HepG2 (cell line): ENCODE results near the gene CASKIN1. TPM values are rescaled to one million over a fixed set of nuclear protein-coding genes. Genes with fewer than 3 reads are reported as not detected.
A peak's percentile ranks its signal among the peaks of the same experiment; 100 is the strongest.

Experiments used
- ATAC-seq: fragments of 200-7000 bp; cut with Tn5 transposase; 3 replicates; pipeline ENCODE4 v1.9.1; 2020; ENCODE audit warnings: mild to moderate bottlenecking, moderate library complexity
- BruUV-seq: library from RNA; stranded (reverse); fragments of 400-500 nt; replicated peaks from 2 replicates; lab custom pipeline; 2021; lab: Mats Ljungman, UMichigan
- CTCF ChIA-PET: fragments of 300-600 bp; formaldehyde crosslinking; extraction: SDS; loops from one replicate; lab custom pipeline; 2021; ENCODE audit warnings: low total read pairs, inconsistent platforms, low intra/inter-chr PET ratio; lab: Yijun Ruan, JAX
- POLR2A ChIA-PET: fragments of 350-600 bp; sonication (Branson Sonifier 250); formaldehyde crosslinking; loops from one replicate; lab custom pipeline; 2020; ENCODE audit warnings: antibody characterized with exemption, inconsistent platforms; lab: Yijun Ruan, JAX
- DNase-seq: peaks from one replicate; pipeline ENCODE4 v3.0.0-alpha.2; 2015; ENCODE audit warnings: low spot score
- FAIRE-seq: peaks from 3 replicates; lab custom pipeline; 2011; peaks lifted over from hg19 to GRCh38; lab: Jason Lieb, UNC
- H2AFZ ChIP-seq: one replicate; pipeline ENCODE4 v1.6.1; 2011; ENCODE audit warnings: low read length, inconsistent platforms
- H3K27ac ChIP-seq: fragments of 300-600 bp; 3 replicates; pipeline ENCODE4 v1.8.0; 2011; ENCODE audit warnings: mixed run types, mild to moderate bottlenecking, mixed read lengths, low read length, inconsistent platforms; ENCODE audit not compliant: insufficient read depth; ENCODE audit errors: extremely low read length
- H3K27me3 ChIP-seq, 2 experiments: fragments of 200-600 bp in 1 of 2; 2 replicates in 1 of 2; 3 replicates in 1 of 2; pipeline versions ENCODE4 v1.6.0 to v1.8.0; 2011; ENCODE audit warnings: low read length in 2 of 2, mild to moderate bottlenecking in 2 of 2, moderate library complexity in 2 of 2, inconsistent platforms in 1 of 2; ENCODE audit not compliant: insufficient read depth in 2 of 2, control insufficient read depth in 1 of 2
- H3K36me3 ChIP-seq, 2 experiments: fragments of 200-600 bp in 1 of 2; replicated peaks in 1 of 2; 2 replicates in 1 of 2; 3 replicates in 1 of 2; pipeline versions ENCODE4 v1.5.1 to v1.8.0; 2011; ENCODE audit warnings: low read length in 2 of 2, inconsistent platforms in 1 of 2; ENCODE audit not compliant: insufficient read depth in 2 of 2, control insufficient read depth in 1 of 2
- H3K4me1 ChIP-seq: 2 replicates; pipeline ENCODE4 v1.5.1; 2012; ENCODE audit warnings: low read length, inconsistent platforms; ENCODE audit not compliant: insufficient read depth
- H3K4me2 ChIP-seq: 2 replicates; pipeline ENCODE4 v1.6.0; 2011; ENCODE audit warnings: low read depth, low read length, inconsistent platforms
- H3K4me3 ChIP-seq, 3 experiments: fragments of 200-600 bp in 1 of 3; sonication (generic), shearing (Covaris generic) in 1 of 3; replicated peaks in 1 of 3; 2 replicates each; pipeline ENCODE4 v1.5.1; 2011 to 2016; ENCODE audit warnings: low read length in 3 of 3, inconsistent platforms in 2 of 3, low read depth in 2 of 3, mild to moderate bottlenecking in 2 of 3, control low read depth in 1 of 3, mixed read lengths in 1 of 3; ENCODE audit not compliant: insufficient read depth in 1 of 3
- H3K79me2 ChIP-seq: one replicate; pipeline ENCODE4 v1.6.1; 2011; ENCODE audit warnings: low read length, inconsistent platforms; ENCODE audit not compliant: insufficient read depth
- H3K9ac ChIP-seq: 2 replicates; pipeline ENCODE4 v1.6.0; 2011; ENCODE audit warnings: mild to moderate bottlenecking, low read depth, low read length, inconsistent platforms; ENCODE audit not compliant: insufficient read depth
- H3K9me3 ChIP-seq: 2 replicates; pipeline ENCODE4 v1.5.1; 2012; ENCODE audit warnings: mild to moderate bottlenecking, low read length
- H4K20me1 ChIP-seq: 2 replicates; pipeline ENCODE4 v1.6.0; 2011; ENCODE audit warnings: inconsistent platforms, mild to moderate bottlenecking, low read length, moderate library complexity; ENCODE audit not compliant: insufficient read depth
- FOXA1 ChIP-seq, 2 experiments: fragments of 450-650 bp in 1 of 2; sonication (generic) in 1 of 2; formaldehyde crosslinking in 1 of 2; IDR thresholded peaks; 2 replicates each; pipeline versions ENCODE4 v1.4.0 to v1.6.1; 2016 to 2020; ENCODE audit warnings: missing genetic modification reagents in 1 of 2
- HNRNPL ChIP-seq: fragments of 200-400 bp; formaldehyde crosslinking; IDR thresholded peaks from 2 replicates; pipeline ENCODE4 v1.6.1; 2017; ENCODE audit warnings: mild to moderate bottlenecking, low read depth, low read length
- KLF16 ChIP-seq, 2 experiments: sonication (generic) in 1 of 2; formaldehyde crosslinking in 1 of 2; IDR thresholded peaks; 2 replicates each; pipeline versions ENCODE4 v1.6.1 to v1.8.0; 2016 to 2023; ENCODE audit warnings: missing genetic modification reagents in 2 of 2, missing compliant biosample characterization in 1 of 2
- LCORL ChIP-seq, 2 experiments: fragments of 450-650 bp in 1 of 2; sonication (generic) in 1 of 2; formaldehyde crosslinking in 1 of 2; IDR thresholded peaks; 2 replicates each; pipeline versions ENCODE4 v1.5.0 to v1.6.1; 2017 to 2020; ENCODE audit warnings: antibody characterized with exemption in 1 of 2, missing genetic modification reagents in 1 of 2
- MZF1 ChIP-seq: sonication (generic); formaldehyde crosslinking; IDR thresholded peaks from 2 replicates; pipeline ENCODE4 v1.8.1; 2023; ENCODE audit warnings: mild to moderate bottlenecking, missing genetic modification reagents, borderline replicate concordance
- RBM39 ChIP-seq: fragments of 200-400 bp; formaldehyde crosslinking; IDR thresholded peaks from one replicate; pipeline ENCODE4 v1.6.1; 2018; ENCODE audit warnings: antibody characterized with exemption, mild to moderate bottlenecking, low read depth, low read length; ENCODE audit not compliant: poor library complexity, severe bottlenecking
- RXRB ChIP-seq: IDR thresholded peaks from 2 replicates; pipeline ENCODE4 v1.6.1; 2016; ENCODE audit warnings: borderline replicate concordance, missing genetic modification reagents, missing compliant biosample characterization
- ZEB1 ChIP-seq: IDR thresholded peaks from 2 replicates; pipeline ENCODE4 v1.6.1; 2012; ENCODE audit warnings: mild to moderate bottlenecking, low read depth, inconsistent platforms; ENCODE audit not compliant: insufficient replicate concordance
- ZNF34 ChIP-seq: sonication (generic); formaldehyde crosslinking; IDR thresholded peaks from 2 replicates; pipeline ENCODE4 v1.4.0; 2020; ENCODE audit warnings: mild to moderate bottlenecking, missing genetic modification reagents, borderline replicate concordance
- ZNF678 ChIP-seq: sonication (generic); formaldehyde crosslinking; IDR thresholded peaks from 2 replicates; pipeline ENCODE4 v1.4.0; 2020; ENCODE audit warnings: mild to moderate bottlenecking, missing genetic modification reagents
- whole genome bisulfite sequencing: methylation state at CpG from one replicate; pipeline ENCODE4 v1.1.6; 2017; ENCODE audit warnings: low lambda C conversion rate; 5-methylcytosine and 5-hydroxymethylcytosine counted together
- in situ Hi-C: cut with HindIII; loops from 2 replicates; pipeline ENCODE4 v1.10.0; 2017; ENCODE audit warnings: low pct_unique_long_range_greater_than_20kb; ENCODE audit not compliant: extremely low pct_ligation_motif_present
- intact Hi-C: fragments of 100-400 bp; cut with micrococcal nuclease; formaldehyde crosslinking; loops from one replicate; pipeline ENCODE4 v1.10.0; 2022; ENCODE audit not compliant: unreplicated experiment
- polyA plus RNA-seq, 8 experiments: library from polyadenylated mRNA; depleted of rRNA in 3 of 8; stranded (reverse) in 7 of 8; unstranded in 1 of 8; fragments of >200 nt; fragmentation: Illumina TruSeq in 4 of 8; extraction: Trizol in 4 of 8; gene quantifications; 2 replicates each; pipeline versions ENCODE4 v1.2.1 to v1.2.3, GENCODE V29; 2011 to 2016; ENCODE audit warnings: low read depth in 4 of 8, missing spikeins in 1 of 8, mixed read lengths in 1 of 8; ENCODE audit not compliant: insufficient read depth in 1 of 8
- total RNA-seq, 5 experiments: library from RNA; depleted of rRNA; stranded (reverse); fragments of >200 nt; fragmentation: Illumina TruSeq; extraction: Trizol; gene quantifications; 2 replicates each; pipeline ENCODE4 v1.2.3, GENCODE V29; 2016; ENCODE audit warnings: low read depth in 1 of 5
- TF ChIP-seq, protein P1 (sequence below): sonication (generic); formaldehyde crosslinking; IDR thresholded peaks from 2 replicates; pipeline ENCODE4 v1.5.0; 2020; ENCODE audit warnings: mild to moderate bottlenecking, missing genetic modification reagents, borderline replicate concordance
- TF ChIP-seq, protein P2 (sequence below): sonication (generic); formaldehyde crosslinking; IDR thresholded peaks from 2 replicates; pipeline ENCODE4 v1.4.0; 2020; ENCODE audit warnings: missing genetic modification reagents

CASKIN1 gene
- total and polyA plus RNA-seq, 2 of the 13 experiments (the other 11 are each of a cell fraction or from before 2014, with no cell fraction given): 1.2 to 2.2 TPM

DNA sequence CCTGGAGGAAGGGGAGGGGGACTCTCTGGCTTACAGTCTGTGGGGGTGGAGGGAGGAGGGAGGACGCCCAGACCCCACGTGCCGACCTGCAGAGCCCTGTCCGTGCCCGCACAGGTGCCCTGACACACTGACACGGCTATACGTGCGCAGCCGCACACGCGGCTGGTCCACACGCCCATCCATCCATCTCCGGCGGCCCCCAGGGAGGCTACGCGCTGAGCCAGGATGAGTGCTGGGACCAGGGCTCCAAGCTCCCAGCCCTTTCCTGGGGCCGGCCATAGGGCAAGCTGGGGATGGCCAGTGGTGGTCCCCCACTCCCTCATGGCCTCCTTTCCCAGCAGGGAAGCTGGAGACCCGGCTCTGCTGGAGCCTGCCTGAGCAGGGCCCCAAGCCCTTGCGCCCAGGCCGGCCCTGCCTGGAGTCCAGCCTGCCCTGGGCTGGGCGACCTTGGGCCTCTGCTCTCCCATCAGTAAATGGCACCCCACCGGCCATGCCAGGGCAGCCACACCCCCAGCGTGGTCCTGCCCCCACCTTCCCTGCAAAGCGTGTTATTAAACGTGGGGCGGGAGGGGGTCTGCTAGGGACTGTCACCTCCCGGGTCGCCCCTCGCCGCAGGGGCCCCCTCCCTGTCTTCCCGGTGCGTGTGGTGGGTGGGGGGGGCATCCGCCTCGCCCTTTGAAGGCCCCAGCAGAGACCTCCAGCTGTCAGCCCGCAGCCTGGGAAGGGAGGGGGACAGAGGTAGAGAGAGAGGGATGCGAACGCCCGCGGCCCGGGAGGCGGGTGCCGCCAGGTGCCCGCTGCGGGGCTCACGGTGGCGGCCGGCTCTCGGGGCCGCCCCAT is 863 bp downstream of the CASKIN1 start:
- Histone ChIP-seq H2AFZ (no peak overlapping the region), H3K9ac (peak overlapping the region; percentile 44; the same call in 1 of the 2 replicates), H4K20me1 (no peaks in the 10 kb centered on the region), H3K36me3 (no peaks in the 10 kb centered on the region), H3K4me3 (peak overlapping the region; percentile 53 to 66 (median 53)), H3K4me1 (peaks cover 59% of the 10 kb centered on the region), H3K27ac (no peak overlapping the region), H3K27me3 (peaks cover 2 to 39% of the 10 kb centered on the region in 2 experiments; a peak in 3 of 5 replicates), H3K9me3 (no peaks in the 10 kb centered on the region), H3K4me2 (peak overlapping the region; percentile 71), H3K79me2 (no peaks in the 10 kb centered on the region)
- ChIA-PET CTCF (interaction anchor here (1.6 kb wide), 1 partner anchor 56 kb away, joined by 6 read pairs; the partner anchor contains the start of gene ECI1), POLR2A (interaction anchor here (0.6 to 2.9 kb wide), 10 partner anchors 9 to 56 kb away, joined by 3 to 19 read pairs (median 4); partner anchors contain the start of genes E4F1, ECI1, PGP and TRAF7)
- WGBS: no CpG with 5 or more reads among the region's 49 CpGs
- intact Hi-C loops (loop anchor here (5.0 kb wide), 2 partner anchors 33 to 57 kb away; partner anchors contain the start of gene ECI1), in situ Hi-C loops (no loop called here)
- FAIRE-seq (no peak), ATAC-seq (peak; percentile 57), DNase-seq (no peak)
- BruUV-seq: no TSS peak
- TF ChIP-seq, protein P1, sequence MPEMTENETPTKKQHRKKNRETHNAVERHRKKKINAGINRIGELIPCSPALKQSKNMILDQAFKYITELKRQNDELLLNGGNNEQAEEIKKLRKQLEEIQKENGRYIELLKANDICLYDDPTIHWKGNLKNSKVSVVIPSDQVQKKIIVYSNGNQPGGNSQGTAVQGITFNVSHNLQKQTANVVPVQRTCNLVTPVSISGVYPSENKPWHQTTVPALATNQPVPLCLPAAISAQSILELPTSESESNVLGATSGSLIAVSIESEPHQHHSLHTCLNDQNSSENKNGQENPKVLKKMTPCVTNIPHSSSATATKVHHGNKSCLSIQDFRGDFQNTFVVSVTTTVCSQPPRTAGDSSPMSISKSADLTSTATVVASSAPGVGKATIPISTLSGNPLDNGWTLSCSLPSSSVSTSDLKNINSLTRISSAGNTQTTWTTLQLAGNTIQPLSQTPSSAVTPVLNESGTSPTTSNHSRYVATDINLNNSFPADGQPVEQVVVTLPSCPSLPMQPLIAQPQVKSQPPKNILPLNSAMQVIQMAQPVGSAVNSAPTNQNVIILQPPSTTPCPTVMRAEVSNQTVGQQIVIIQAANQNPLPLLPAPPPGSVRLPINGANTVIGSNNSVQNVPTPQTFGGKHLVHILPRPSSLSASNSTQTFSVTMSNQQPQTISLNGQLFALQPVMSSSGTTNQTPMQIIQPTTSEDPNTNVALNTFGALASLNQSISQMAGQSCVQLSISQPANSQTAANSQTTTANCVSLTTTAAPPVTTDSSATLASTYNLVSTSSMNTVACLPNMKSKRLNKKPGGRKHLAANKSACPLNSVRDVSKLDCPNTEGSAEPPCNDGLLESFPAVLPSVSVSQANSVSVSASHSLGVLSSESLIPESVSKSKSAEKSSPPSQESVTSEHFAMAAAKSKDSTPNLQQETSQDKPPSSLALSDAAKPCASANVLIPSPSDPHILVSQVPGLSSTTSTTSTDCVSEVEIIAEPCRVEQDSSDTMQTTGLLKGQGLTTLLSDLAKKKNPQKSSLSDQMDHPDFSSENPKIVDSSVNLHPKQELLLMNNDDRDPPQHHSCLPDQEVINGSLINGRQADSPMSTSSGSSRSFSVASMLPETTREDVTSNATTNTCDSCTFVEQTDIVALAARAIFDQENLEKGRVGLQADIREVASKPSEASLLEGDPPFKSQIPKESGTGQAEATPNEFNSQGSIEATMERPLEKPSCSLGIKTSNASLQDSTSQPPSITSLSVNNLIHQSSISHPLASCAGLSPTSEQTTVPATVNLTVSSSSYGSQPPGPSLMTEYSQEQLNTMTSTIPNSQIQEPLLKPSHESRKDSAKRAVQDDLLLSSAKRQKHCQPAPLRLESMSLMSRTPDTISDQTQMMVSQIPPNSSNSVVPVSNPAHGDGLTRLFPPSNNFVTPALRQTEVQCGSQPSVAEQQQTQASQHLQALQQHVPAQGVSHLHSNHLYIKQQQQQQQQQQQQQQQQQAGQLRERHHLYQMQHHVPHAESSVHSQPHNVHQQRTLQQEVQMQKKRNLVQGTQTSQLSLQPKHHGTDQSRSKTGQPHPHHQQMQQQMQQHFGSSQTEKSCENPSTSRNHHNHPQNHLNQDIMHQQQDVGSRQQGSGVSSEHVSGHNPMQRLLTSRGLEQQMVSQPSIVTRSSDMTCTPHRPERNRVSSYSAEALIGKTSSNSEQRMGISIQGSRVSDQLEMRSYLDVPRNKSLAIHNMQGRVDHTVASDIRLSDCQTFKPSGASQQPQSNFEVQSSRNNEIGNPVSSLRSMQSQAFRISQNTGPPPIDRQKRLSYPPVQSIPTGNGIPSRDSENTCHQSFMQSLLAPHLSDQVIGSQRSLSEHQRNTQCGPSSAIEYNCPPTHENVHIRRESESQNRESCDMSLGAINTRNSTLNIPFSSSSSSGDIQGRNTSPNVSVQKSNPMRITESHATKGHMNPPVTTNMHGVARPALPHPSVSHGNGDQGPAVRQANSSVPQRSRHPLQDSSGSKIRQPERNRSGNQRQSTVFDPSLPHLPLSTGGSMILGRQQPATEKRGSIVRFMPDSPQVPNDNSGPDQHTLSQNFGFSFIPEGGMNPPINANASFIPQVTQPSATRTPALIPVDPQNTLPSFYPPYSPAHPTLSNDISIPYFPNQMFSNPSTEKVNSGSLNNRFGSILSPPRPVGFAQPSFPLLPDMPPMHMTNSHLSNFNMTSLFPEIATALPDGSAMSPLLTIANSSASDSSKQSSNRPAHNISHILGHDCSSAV (CRISPR knock-in tag): no peak
- TF ChIP-seq RBM39 (no peak), ZNF34 (no peak), KLF16 (CRISPR knock-in tag; IDR thresholded peaks at IDR 0.05) (no peak), MZF1 (CRISPR knock-in tag) (no peak), FOXA1 (IDR thresholded peaks at IDR 0.05) (no peak), FOXA1 (CRISPR knock-in tag; IDR thresholded peaks at IDR 0.05) (no peak), LCORL (IDR thresholded peaks at IDR 0.05) (no peak), LCORL (CRISPR knock-in tag; IDR thresholded peaks at IDR 0.05) (0 out of 2 replicates have a peak, but pooled peaks have one; percentile 10), ZNF678 (CRISPR knock-in tag) (no peak), RXRB (CRISPR knock-in tag) (no peak), HNRNPL (peak; percentile 65; the same call in 1 of the 2 replicates), ZEB1 (peak; percentile 3)
- TF ChIP-seq, protein P2, sequence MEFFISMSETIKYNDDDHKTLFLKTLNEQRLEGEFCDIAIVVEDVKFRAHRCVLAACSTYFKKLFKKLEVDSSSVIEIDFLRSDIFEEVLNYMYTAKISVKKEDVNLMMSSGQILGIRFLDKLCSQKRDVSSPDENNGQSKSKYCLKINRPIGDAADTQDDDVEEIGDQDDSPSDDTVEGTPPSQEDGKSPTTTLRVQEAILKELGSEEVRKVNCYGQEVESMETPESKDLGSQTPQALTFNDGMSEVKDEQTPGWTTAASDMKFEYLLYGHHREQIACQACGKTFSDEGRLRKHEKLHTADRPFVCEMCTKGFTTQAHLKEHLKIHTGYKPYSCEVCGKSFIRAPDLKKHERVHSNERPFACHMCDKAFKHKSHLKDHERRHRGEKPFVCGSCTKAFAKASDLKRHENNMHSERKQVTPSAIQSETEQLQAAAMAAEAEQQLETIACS (CRISPR knock-in tag): no peak
